22Rv1 (cell line): ENCODE measurements around the gene ERN2.

Experiments
- CTCF ChIP-seq: fragments of 450-650 bp; IDR thresholded peaks from 2 replicates; pipeline ENCODE4 v1.5.1; 2017; ENCODE audit warnings: mild to moderate bottlenecking
- ZFX ChIP-seq: fragments of 450-650 bp; IDR thresholded peaks from 2 replicates; pipeline ENCODE4 v1.6.1; 2017; ENCODE audit warnings: antibody characterized with exemption, borderline replicate concordance

DNA sequence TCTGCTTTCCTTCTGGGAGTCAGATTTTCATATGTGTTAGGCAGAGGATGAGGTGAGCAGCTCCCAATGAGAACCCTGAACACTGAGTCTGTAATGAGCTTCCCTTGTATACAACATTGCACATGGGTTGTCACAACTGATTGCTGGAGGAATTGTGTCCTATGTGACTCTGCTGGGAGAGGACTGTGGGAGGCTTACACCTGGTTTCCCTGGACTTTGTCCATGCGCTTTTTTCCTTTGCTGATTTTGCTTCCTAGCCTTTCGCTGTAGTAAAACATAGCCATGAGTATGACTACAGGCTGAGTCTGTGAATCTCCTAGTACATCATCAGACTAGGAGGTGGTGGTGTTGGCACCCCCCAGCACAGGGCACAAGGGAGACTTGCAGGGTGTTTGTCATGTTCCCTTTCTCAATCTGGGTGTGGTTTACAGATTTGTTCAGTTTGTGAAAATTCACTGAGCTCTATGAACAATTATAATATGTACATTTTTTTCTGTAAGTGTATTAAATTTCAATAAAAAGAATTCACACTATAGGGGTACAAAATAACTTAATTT lies 36.0 kb downstream of the ERN2 start:
- TF ChIP-seq CTCF (no peak), ZFX (no peak)
